SKM-1 treated with dmso at 0.1 percent for 144 hours (cell line): Measurements from ENCODE around the gene MUSTN1.

Experiments
- DNase-seq: peaks from one replicate; lab custom pipeline; 2025; ENCODE audit not compliant: unreplicated experiment; lab: John Stamatoyannopoulos, UW

The MUSTN1 gene

DNA sequence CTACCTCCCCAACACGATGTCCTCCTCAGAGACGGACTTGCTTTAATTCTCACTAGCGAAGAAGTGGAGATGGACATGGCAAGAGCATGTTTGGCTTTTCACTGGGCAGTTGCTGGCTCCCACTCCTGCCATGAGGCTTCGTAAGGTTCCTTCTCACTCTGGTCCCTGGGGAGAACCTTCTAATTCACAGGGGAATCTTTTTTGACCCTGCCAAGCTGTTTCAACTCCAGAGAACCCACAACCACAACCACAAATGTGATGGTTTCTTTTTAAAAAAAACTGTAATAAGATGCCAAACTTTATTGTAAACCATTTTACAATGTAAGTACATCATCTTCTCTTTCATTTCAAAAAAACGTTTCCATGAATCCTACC, 1.6 kb upstream of the MUSTN1 start:
- no peak for DNase-seq

DNA sequence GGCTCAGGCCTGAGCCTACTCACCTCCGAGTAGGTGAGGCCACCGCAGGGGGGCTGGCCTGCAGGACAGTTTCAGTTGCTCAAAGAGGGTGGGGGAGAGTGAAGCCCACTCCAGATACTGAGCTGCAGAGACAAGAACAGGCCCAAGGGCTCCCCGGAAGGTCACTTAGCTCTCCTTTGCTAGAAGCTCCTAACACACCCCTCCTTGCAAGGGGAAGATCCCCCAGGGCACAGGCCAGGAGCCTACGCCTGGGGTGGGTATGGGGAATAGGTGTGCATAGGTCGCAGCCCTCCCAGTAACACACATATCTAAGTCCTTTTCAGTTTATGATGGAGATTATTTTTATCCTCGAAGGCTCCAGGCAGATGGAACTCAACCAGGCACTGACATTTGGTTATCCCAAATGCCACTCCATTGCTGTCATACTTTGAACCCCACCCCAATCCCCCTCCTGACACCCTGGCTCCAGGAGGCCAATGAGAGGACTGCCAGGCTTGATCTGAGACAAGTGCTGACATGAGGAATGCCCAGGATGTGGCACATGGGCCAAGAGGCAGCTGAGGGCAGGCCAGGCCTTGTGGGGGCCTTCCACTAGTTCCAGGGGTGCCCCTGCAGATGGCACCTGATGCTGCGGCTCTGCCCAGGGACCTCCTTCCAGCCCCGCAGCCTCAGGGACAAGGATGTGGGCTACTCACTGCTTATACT, 1.1 kb upstream of the MUSTN1 start:
- no peak for DNase-seq

DNA sequence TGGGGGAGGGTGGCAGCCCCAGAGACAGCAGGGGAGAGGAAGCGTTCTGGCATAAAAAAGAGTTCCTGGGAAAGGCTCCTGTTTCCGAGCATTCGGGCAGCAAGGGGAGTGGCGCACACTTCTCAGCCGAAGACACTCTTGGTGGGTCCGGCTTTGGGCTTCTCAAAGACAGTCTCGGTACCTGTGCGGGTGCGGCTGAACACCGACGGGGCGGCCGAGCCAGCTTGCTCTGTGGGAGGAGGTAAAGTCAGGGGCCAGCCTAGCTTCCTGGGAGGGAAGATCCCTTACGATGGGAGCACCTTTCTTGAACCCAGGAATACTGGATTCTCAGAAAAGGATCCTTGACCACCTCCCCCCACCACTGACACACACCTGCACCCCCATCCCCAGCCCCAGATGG, 1.6 kb downstream of the MUSTN1 start:
- no peak for DNase-seq

DNA sequence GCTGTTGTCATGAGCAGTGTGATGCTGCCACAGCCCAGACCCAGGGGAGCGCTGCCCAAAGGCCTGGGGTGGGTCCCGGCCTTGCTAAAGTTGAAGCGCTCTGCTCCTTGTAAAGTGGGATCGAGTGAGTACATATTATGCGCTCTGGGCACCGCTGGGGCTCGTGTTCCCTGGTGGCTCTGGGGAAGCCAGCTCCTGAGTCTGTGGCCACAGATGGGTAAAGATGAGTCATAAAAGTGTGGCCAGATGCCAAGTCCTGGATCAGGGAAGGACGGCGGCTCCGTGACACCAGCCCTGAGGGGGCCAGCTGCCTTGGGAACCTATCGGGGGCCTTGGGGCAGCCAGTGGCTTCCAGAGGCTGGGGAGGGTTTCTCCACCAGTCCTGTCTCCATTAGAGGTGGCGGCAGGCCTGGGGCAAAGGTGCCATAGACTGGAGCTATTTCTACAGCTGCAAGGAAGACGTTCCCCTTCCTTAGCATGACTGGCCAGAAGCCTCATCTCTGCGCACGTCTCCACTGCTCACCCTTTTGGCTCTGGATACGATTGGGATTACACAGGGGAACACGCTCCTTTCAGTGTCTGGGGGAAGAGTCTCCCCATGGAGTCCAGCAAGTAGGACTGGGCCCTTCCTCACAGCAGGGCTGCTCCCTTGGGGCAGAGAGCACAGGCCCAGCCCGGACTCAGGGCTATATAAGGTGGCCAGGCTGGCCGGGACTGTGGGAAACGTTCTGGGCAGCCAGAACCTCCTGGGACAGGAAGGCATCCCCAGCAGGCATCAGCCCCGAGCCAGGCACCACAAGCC, 3.1 kb downstream of the MUSTN1 start:
- no peak for DNase-seq

DNA sequence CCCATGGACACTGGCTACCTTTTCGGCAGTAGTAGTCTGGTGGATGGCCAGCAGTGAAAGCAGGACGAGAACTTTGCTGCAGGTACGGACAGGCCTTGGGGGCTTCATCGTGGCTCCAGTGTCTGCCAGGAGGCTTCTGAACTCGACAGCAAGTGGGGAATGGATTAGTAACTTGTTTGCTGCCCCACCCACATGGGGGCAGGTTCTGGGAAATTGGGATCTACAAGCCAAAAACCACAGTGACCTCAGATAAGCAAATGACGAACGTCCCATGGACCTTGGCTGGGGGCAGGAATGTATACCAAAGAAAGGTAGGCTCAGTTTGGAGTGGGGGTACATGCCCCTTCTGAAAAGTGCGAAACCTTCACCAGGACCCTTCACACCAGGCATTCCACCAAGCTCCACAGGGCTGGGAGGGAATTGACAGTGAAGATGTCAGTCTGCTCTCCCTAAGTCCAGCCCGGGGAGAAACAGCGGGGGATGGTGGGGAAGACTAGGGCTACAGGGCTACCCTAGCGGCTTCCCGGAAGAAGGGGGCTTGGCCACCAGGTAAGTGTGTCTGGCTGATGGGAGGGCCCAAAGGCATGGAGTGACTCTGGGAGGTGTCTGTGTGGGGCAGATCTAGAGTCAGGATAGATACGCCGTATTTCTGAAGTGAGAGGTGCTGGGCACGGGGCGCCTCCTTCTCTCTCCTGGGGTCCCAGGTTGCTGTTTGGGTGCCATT, 4.1 kb downstream of the MUSTN1 start, which contains the start of gene ITIH4:
ITIH4 (minus strand) TSS at position 138 of the 724 bp plus-strand sequence; CDS start at position 108, 30 bp downstream.
- no peak for DNase-seq

DNA sequence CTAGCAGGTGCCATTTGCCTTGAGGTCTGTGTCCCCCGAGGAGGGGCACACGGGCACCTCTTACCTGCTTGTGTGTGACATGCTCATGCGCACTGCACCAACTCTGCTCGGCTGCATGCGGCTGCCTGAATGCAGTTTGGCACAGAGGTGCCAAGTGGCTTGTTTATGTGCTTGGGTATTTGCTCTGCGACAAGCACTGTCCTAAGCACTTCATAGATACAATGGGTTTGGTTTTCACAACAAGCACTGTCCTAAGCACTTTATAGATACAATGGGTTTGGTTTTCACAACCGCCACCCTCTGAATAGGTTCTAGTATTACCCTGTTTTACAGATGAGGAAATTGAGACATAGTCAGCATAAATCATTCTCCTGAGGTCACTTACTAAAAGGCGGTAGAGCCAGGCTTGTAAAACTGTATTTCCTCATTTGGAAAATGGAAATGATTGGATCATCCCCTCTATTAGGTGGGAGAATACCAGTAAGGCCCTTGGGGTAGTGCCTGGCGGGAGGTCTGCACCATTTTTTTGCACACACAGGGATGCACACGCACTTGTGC, 4.8 kb downstream of the MUSTN1 start:
- DNase-seq: no peak

DNA sequence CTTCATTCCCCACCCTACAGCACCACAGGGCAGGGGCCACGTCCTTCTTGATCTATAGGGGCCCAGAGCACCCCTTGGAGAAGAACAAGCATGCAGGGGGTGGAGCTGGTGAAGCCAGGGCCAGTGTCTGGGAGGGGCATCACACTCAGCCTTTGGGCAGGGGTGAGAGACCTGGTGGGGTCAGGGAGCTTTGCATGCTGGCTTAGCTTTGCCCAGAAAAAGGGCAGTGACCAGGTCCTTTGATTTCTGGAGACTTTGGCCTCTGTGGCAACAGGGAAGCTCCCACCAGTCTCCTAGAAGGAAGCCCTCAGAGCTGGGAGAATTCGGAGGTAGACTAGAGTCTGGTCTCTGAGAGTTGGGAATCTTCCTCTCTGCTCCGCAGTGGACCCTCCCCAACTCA, 5.3 kb downstream of the MUSTN1 start:
- DNase-seq: no peak

DNA sequence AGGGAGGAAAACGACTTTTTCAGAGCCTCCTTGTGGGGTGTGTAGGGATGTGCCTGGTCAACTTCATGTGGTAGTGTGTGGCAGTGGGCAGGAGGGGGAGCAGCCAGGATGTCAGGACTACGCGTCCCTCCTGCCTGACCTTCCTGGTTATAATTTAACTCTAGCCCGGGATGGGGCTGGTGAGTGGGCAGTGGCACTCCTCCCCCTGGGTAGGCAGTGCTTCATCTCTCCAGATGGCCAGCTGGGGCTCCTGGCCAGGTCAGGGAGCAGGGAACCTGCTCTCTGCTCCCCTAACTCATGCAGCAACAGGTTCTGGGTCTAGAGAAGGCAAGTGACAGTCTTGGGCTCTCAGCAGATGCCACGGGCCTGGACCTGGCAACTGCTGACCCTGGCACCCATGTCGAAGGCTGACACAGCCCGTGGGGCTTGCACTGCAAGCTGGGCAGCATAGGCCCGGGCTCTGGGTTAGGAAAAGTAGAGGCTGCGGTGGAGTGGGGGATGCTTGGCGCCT, 6.9 kb downstream of the MUSTN1 start:
- DNase-seq: no peak

DNA sequence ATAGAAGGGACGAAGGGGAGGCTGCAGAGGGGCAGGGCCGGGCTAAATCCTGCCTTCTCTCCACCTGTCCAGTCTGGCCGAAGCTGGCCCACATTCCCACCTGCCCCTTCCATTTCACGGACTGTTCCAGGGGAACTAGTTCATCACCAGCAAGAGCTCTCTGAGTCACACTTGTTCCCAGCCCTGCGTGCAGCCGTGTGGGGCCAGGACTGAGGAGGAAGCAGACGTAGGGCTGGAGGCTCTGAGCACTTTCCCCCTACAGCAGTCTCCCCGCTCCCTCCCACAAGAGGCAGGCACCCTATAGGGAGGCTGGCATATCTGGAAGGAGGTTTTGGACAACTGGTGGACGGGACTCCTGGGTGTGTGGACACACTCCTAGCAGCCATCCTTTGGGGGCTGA, 7.4 kb downstream of the MUSTN1 start:
- no peak for DNase-seq

DNA sequence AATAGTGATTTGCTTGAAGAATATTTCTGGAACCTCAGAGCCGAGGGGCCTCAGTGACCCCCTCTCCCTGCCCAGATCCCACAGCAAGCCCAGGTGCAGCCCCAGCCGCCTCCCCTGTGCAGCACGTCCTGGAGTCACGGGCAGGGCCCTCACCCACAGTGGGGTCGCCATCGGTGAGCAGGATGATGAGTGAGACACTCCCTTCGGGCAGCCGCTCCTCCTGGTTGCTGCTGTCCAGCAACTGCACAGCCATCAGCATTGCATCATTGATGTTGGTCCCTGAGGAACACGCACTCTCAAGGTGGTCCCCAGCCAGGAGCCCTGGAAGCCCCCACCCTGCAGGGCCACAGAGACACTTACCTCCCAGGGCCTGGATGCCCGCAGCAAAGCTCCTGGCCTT, 10.8 kb downstream of the MUSTN1 start:
- no peak for DNase-seq

DNA sequence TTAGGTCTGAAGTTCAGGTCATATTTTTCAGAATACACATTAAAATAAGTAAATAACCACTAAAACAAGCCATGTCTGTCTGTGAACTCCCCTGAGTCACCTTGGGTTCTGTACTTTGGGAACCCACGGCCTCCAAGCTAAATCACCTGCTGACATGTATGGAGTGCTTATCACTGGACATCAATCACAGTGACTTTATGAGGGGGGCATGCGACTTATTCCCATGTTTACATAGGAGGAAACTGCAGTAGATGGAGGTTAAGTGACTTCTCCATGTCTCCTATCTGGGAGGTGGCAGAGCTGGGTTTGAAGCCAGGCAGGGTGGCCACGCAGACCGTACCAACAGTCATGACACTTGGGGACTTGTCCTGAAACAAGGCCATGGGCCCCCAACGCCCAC, 12.5 kb downstream of the MUSTN1 start:
- no peak for DNase-seq

DNA sequence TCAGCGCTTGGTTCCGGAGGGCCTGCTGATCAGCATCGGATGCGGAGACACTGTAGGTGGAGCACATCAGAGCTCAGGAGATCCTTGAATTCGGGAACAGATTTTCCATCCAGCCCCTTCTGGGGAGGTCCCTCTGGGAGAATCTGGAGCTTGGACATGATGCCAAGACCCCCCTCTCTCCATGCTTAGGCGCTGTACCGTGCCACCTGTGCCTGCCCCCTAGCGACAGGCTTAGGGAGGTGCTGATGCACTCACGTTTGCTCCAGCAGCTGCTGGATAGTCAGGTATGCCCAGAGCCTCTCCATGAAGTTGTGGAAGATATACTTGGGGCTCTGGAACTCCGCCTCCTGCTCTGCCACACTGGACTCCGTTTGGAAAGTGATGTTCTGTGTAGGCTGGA, 14.1 kb downstream of the MUSTN1 start:
- DNase-seq: peak; percentile 19

DNA sequence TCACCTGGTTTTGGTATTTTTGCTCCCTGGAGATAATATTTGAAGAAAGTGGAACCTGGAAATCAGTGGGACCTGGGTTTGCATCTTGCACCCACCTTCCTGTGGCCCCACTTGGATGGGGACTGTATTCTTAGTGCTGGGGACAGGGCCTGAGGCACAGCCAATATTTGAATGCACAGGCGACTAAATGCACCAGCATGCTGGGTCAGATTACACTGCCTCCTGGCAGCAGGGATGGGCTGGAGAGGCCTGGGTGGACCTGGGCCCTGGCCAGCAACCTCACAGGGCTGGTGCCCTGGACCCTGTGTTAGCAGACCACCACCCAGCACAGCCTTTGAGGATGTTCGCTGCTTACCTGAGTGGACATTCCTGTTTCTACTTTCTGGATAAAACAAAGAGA, 14.9 kb downstream of the MUSTN1 start:
- no peak for DNase-seq

DNA sequence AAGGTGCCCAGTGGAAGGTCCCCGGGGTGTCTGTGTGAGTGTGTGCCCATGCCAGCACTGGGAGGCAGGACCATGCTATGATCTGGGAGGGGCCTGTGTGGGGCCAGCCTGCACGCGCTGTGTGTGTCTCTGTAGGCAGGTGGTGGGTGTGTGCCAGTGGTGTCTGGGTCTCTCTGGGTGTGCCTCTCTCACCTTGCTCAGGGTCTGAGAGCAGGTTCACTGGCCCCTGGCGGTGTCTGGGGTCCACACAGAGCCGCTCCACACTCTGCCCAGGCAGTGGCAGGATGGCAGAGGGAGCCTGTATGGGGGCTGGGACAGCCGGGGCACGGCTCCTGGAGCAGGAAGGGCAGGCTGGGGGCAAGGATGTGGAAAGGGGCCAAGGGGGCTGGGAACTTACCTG, 17.0 kb downstream of the MUSTN1 start:
- DNase-seq: no peak

DNA sequence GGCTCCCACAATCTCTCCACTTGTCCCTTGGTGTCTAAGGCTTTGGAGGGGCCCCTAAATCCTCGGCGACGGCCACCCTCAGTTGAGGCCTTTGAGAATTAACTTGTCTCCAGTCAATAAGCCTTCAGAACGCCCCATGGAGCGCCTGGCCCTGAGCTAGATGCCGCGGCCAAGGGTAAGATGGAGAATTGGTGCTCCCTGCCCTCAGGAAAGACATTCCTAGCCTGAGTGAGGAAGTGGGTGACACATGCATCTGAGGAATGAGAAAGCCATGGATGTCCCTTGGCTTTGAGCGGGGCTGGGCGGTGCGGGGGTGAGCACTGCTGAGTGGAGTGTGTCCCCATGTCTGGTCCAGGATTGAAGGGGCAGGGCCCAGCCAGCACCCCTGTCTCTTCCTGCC, 17.6 kb downstream of the MUSTN1 start:
- no peak for DNase-seq

DNA sequence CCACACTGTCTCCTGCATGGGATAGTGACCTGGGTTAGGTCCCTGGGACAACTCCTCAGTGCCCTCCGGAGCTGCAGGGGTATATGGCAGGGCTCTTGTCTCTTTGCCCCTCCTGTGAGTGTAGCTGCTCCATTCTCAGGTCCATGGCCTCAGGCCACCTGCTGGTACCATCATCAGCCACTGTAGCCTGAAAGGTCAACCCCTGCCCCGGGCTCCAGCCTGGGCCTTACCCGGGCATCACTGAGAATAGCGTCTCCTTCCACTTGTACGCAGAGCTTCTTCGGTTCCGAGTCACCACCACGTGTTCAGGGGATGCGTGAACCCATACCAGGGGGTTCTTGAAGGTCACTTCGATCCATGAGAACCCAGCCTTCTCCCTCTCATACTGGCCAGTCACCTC, 18.2 kb downstream of the MUSTN1 start:
- no peak for DNase-seq

DNA sequence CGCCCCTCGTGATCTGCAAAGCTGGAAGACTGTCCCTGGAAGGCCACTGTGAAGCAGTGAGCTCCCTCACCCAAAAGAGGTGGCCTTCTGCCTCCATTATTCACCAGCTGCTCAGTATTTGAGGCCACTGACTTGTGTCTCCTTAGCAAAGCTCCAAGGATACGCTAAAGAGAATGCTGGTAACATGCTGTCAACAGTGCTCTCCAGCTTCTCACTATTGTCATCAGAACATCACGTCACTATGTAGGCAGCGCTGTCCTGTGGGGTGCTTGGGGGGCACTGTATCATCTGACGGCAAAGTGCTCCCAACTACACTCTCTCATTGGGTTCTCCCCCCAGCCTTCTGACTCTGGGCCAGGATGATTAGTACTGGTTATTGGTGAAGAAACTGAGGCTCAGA, 18.6 kb downstream of the MUSTN1 start:
- no peak for DNase-seq

DNA sequence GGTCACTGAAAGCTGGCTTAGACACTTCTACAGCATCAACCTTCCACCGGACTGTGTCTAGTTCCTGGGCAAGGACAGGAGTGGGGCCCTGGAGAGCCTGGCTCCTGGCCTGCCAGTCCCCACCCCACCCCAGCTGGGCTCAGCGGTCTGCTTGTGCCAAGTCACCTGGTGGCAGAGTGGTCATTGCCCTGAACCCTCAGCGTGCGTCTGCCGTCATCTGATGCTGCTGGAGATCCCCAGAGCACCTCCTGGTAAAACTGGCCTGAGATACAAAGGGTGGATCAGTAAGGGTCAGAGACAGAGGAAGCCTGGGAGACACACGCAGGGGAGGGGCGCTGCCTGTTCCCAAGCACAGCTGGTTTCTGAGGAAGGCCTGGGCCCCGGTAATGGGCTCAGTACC, 21.0 kb downstream of the MUSTN1 start:
- no peak for DNase-seq

DNA sequence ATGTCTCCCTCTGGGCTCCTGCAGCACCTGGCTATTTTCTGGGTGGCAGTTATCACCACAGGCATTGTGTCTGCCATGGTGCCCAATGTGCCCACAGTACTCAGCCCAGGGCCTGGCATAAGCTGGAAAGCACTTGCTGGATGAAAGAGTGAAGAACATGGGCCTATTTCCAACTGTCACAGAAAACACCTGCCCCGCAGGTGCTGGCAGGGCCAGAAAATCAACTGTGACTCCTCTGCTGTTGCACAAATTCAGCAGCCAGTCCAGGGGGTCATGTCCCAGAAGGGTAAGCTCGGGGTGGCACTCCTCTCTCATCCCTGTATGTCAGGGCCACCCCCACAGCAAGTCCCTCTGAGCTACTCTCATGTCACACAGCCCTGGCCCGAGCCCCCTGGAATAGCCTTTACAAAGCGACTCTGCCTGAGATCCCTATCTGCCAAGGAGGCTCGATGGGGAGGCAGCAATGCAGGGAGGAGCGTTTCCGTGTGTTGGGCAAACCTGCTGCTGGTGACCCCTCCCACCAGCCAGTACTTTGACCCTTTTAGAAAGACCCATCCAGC, 23.3 kb downstream of the MUSTN1 start:
- DNase-seq: no peak

DNA sequence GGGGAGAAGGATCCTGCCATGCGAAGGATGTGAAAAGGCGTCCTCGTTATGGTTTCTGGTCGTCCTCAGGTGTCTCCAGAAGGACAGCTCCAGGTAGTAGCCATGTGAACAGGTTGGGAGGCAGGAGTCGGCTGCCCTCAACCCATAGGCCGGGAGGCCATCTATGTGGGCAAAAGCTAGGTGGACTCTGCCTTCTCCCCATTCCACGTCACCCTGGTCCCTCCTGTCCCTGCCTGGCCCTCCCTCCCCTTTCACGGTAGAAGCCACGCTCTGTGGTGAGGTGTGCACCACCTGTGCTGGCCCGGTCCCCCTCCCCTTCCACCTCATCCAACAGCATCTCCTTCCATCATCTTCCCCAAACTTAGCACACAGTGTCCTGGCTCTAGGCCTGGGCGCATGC, 23.9 kb downstream of the MUSTN1 start:
- no peak for DNase-seq
